SU-DHL-6 (cell line): ENCODE results near the gene LHX4.

ENCODE experiments used
- H2AFZ ChIP-seq: fragments of 200-600 bp; sonication (generic); 2 replicates; pipeline ENCODE4 v1.6.1; 2014; ENCODE audit warnings: low read depth, mild to moderate bottlenecking, moderate library complexity, mixed read lengths, antibody characterized with exemption, low read length; ENCODE audit not compliant: severe bottlenecking
- H3F3A ChIP-seq: fragments of 200-600 bp; shearing (Covaris generic); 2 replicates; pipeline ENCODE4 v1.6.0; 2016; ENCODE audit warnings: antibody characterized with exemption, mild to moderate bottlenecking; ENCODE audit not compliant: insufficient read depth
- H3K27ac ChIP-seq: fragments of 200-600 bp; sonication (generic); 2 replicates; pipeline ENCODE4 v1.5.1; 2016; ENCODE audit warnings: low read depth, mild to moderate bottlenecking, low read length, moderate library complexity, mixed read lengths
- H3K27me3 ChIP-seq: fragments of 200-600 bp; sonication (generic), shearing (Covaris generic); 2 replicates; pipeline ENCODE4 v1.6.0; 2014; ENCODE audit warnings: mild to moderate bottlenecking, low read length
- H3K36me3 ChIP-seq: fragments of 200-600 bp; sonication (generic); 2 replicates; pipeline ENCODE4 v1.6.1; 2014; ENCODE audit warnings: mild to moderate bottlenecking, low read length, mixed read lengths
- H3K4me2 ChIP-seq: fragments of 300-600, 200-600 bp; shearing (Covaris generic), sonication (generic); 2 replicates; pipeline ENCODE4 v1.6.0; 2014; ENCODE audit warnings: low read length, low read depth, mild to moderate bottlenecking; ENCODE audit not compliant: poor library complexity, severe bottlenecking
- H3K4me3 ChIP-seq: fragments of 200-600 bp; sonication (generic); 2 replicates; pipeline ENCODE4 v1.5.1; 2014; ENCODE audit warnings: antibody characterized with exemption, low read length, mild to moderate bottlenecking, mixed read lengths; ENCODE audit not compliant: insufficient read depth, poor library complexity, severe bottlenecking
- H3K79me2 ChIP-seq: fragments of 200-600 bp; sonication (generic); 2 replicates; pipeline ENCODE4 v1.6.1; 2014; ENCODE audit warnings: mild to moderate bottlenecking, low read length, moderate library complexity; ENCODE audit not compliant: insufficient read depth
- H3K9ac ChIP-seq: fragments of 200-600 bp; sonication (generic); 2 replicates; pipeline ENCODE4 v1.7.0; 2014; ENCODE audit warnings: mild to moderate bottlenecking, low read length
- H3K9me2 ChIP-seq: fragments of 200-600 bp; sonication (generic); replicated peaks from 2 replicates; pipeline ENCODE4 v1.6.1; 2014; ENCODE audit warnings: low read length; ENCODE audit not compliant: insufficient read depth
- H3K9me3 ChIP-seq: fragments of 200-600 bp; sonication (generic); 2 replicates; pipeline ENCODE4 v1.6.1; 2014; ENCODE audit warnings: low read length, mixed read lengths; ENCODE audit not compliant: insufficient read depth
- H4K20me1 ChIP-seq: fragments of 200-600 bp; sonication (generic); 2 replicates; pipeline ENCODE4 v1.6.1; 2014; ENCODE audit warnings: low read depth, mild to moderate bottlenecking, antibody characterized with exemption, low read length, moderate library complexity, mixed read lengths
- CTCF ChIP-seq: fragments of 200-600 bp; sonication (generic); IDR thresholded peaks from one replicate; pipeline ENCODE4 v1.5.1; 2017; ENCODE audit warnings: antibody characterized with exemption, mild to moderate bottlenecking, low read length, moderate library complexity; ENCODE audit not compliant: insufficient read depth, poor library complexity, severe bottlenecking
- EZH2phosphoT487 ChIP-seq: fragments of 200-600 bp; sonication (generic), shearing (Covaris generic); conservative IDR thresholded peaks from 2 replicates; pipeline ENCODE4 v1.6.1; 2018; ENCODE audit warnings: mild to moderate bottlenecking, antibody characterized with exemption, low read length, moderate library complexity, mixed read lengths

Gene LHX4

GRCh38 chr1:180269645-180270529 is 39.8 kb downstream of the LHX4 start:
- no peak overlapping the region for H3K4me2 ChIP-seq
- no peaks in the 10 kb centered on the region for H3K9me3 ChIP-seq
- H4K20me1 ChIP-seq, result no peaks in the 10 kb centered on the region
- H3K4me3 ChIP-seq, result no peak overlapping the region
- no peak overlapping the region for H3K9ac ChIP-seq
- H3K79me2 ChIP-seq, result no peaks in the 10 kb centered on the region
- no peaks in the 10 kb centered on the region for H3F3A ChIP-seq
- no peak overlapping the region for H3K27ac ChIP-seq
- H2AFZ ChIP-seq, result no peak overlapping the region
- H3K27me3 ChIP-seq, result no peaks in the 10 kb centered on the region
- H3K36me3 ChIP-seq, result no peaks in the 10 kb centered on the region
- no peaks in the 10 kb centered on the region for H3K9me2 ChIP-seq
- TF ChIP-seq EZH2phosphoT487 (no peak), CTCF (no peak)

GRCh38 chr1:180270530-180271271 is 40.6 kb downstream of the LHX4 start:
- H3K4me3 ChIP-seq, result no peak overlapping the region
- H3K9me2 ChIP-seq, result no peaks in the 10 kb centered on the region
- H3K9ac ChIP-seq, result no peak overlapping the region
- H2AFZ ChIP-seq, result no peak overlapping the region
- H3K36me3 ChIP-seq, result no peaks in the 10 kb centered on the region
- no peaks in the 10 kb centered on the region for H4K20me1 ChIP-seq
- H3K27ac ChIP-seq, result no peak overlapping the region
- no peaks in the 10 kb centered on the region for H3K9me3 ChIP-seq
- H3K27me3 ChIP-seq, result no peaks in the 10 kb centered on the region
- no peak for TF ChIP-seq CTCF
- TF ChIP-seq EZH2phosphoT487, result no peak
- H3F3A ChIP-seq, result no peaks in the 10 kb centered on the region
- no peaks in the 10 kb centered on the region for H3K79me2 ChIP-seq
- no peak overlapping the region for H3K4me2 ChIP-seq

GRCh38 chr1:180271272-180272255 is 41.5 kb downstream of the LHX4 start:
- H3K4me3 ChIP-seq, result no peak overlapping the region
- no peaks in the 10 kb centered on the region for H3K36me3 ChIP-seq
- H3K79me2 ChIP-seq, result no peaks in the 10 kb centered on the region
- no peak overlapping the region for H3K9ac ChIP-seq
- no peaks in the 10 kb centered on the region for H3K9me2 ChIP-seq
- no peaks in the 10 kb centered on the region for H3F3A ChIP-seq
- H2AFZ ChIP-seq, result no peak overlapping the region
- no peak overlapping the region for H3K4me2 ChIP-seq
- no peaks in the 10 kb centered on the region for H4K20me1 ChIP-seq
- H3K9me3 ChIP-seq, result no peaks in the 10 kb centered on the region
- no peaks in the 10 kb centered on the region for H3K27me3 ChIP-seq
- TF ChIP-seq CTCF (no peak), EZH2phosphoT487 (no peak)
- H3K27ac ChIP-seq, result no peak overlapping the region
